Hypothalamus (tissue), 51 donors: Measurements from ENCODE around the gene COTL1.
"Not testable (repeated sequence)": the region's sequence is repeated elsewhere in the genome, so short reads cannot be mapped to it uniquely, and the experiment has no call there.

Experiments
- DNase-seq, 51 donors: peaks; one replicate each; lab custom pipeline; 2025; lab: John Stamatoyannopoulos, UW

The COTL1 gene

GRCh38 chr16:84647828-84648594 is 30.1 kb upstream of the COTL1 start, which contains the start of gene KLHL36:
KLHL36 (plus strand) TSS chr16:84648511; CDS start chr16:84650868, 2,357 bp downstream.
- DNase-seq, result peak in 41 of 51 donors; percentile 5 to 77 (median 35)

GRCh38 chr16:84643674-84644073 is 25.8 kb upstream of the COTL1 start:
- no peak for DNase-seq

GRCh38 chr16:84643180-84643583 is 25.3 kb upstream of the COTL1 start:
- peak in 3 of 51 donors; percentile 11 to 18 (median 11) for DNase-seq

DNA sequence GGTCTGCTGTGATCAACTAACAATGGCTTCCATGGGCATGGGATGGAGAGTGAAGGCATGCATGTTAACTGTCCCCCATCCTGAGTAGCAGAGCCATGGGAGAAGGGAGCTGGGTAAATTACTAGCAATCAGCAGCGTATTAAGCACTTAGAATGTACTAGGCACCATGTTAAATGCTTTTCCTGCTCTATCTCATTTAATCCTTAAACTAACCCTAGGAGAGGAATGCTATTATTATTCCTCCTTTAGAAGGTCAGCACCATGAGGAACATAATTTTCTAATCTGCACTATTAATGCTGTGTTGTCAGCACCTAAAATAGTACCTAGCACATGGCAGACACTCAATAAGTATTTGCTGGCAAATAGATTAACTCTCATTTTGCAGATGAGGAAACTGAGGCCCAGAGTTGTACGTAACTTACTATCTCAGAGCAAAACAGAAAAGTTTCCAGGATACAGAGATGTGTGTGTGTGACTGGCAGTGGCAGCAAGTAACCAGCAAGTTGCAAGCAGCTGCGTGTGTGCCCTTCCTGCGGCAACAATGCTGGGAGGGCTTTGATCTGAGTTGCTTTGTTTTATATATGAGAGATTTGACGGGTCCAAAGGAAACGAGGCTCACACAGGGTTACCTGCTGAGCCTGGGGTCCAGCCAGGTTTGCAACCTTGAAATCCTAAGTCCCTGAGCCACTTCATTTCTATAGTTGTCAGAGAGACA is 23.9 kb upstream of the COTL1 start:
- DNase-seq, result no peak

DNA sequence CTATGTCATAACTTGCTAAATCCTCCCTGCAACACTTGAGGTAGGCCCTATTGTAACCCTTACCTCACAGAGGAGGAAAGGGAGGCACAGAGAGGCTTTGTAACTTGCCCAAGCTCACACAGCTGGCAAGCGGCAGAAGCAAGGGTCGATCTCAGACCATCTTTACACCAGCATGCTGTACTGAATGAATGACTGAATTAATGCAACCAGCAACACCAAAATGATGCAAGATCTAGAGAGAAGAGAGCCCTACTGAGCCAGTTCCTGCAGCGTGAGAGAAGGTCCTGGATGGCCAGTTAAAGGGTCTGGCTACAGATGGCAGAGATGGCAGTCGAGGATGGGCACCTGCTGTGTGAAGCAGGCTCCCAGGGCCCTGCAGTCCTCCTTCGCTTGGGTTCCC is 22.3 kb upstream of the COTL1 start:
- DNase-seq, result no peak

DNA sequence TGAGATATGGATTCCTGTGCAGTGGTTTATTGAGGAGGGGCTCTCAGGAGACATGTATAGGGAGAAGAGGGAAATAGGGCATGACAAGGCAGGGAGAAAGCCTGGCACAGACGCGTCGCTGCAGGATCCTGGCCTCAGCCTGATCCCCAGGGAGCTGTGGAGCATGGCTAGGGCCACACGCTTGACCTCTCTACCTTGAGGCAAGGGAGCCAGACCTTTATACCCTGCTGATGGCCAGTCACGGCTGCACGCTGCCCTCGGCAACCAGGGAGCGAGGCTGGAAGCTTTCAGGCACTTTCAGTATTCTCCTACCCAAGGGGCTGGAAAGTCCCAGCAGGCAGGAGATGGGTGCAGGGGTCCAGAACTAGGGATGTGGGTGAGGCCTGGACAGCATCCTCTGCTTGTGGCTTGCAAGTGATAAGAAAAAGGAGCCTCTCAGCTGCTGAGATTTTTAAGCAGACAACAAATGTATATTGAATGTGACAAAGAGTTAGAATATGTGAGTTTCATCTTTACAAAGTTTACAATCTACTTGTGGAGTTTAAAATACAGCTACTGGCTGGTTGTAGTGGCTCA is 20.4 kb upstream of the COTL1 start:
- no peak for DNase-seq

- DNase-seq, result no peak
These were observed 19.8 kb upstream of the COTL1 start for GRCh38 chr16:84637709-84638108.

DNA sequence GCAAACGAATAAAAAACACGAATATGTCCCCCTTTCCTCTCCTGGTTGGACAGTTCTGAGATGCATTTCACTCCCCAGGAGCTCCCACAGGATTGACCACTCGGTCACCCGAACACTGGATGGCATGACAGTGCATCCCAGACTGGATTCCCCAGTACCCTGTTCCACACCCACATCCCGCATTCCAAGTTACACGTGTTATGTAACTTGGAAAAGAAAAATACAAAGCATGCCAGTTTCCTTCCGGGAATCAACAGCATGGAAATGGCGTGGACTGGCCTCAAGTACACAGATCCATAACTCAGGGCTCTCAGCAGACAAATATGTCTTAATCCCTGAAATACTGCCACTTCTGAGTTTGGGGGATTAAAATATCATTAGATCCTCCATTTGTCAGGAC is 17.8 kb upstream of the COTL1 start:
- no peak for DNase-seq

DNA sequence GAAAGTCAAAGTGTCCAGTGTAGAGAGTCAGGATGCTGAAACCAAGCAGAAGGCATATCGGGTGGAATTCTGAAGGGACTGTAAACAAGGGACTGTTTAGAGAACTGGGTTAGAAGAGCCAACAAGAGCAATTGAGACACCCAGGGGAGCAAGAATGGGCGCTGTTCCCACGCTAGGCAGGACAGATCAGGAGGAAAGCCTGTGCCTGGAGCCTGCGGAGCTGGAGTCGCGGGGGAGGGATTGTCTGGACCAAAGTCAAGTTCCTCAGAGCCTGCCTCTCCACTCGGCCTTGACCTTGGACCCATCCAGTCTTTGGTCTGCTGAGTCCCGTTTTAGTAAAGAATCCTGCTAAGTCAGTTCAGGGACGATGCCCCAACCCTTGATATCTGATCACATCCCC is 15.7 kb upstream of the COTL1 start:
- peak in 5 of 51 donors; percentile 10 to 50 (median 22) for DNase-seq

GRCh38 chr16:84632862-84633261 is 15.0 kb upstream of the COTL1 start:
- DNase-seq, result not testable (repeated sequence)

GRCh38 chr16:84631886-84632285 is 14.0 kb upstream of the COTL1 start:
- DNase-seq, result no peak

- DNase-seq, result no peak
These were observed 13.2 kb upstream of the COTL1 start for GRCh38 chr16:84631153-84631466.

DNA sequence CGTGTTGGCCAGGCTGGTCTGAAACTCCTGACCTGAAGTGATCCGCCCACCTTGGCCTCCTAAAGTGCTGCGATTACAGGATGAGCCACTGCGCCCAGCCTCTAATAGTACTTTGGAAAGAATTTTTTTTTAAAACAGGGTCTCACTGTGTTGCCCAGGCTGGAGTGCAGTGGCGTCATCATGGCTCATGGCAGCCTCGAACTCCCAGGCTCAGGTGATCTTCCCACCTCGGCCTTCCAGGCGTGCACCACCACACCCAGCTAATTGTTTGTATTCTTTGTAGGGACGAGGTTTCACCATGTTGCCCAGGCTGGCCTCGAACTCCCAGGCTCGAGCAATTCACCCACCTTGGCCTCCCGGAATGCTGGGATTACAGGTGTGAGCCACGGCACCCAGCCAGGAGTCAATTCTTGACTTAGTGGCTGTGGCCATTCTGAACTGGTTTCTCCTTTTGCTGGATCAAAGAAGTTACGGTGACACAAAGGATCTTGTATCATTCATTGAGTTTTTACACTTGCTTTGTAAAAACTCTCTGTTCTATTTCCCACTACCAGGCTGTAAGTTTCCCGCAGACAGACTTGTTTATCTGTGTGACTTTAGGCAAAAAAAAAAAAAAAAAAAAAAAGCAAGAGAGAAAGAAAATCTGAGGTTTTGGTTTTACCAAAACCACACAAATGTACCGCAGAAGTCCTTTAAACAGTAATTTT is 12.7 kb upstream of the COTL1 start:
- DNase-seq, result no peak

- no peak for DNase-seq
These were observed 12.1 kb upstream of the COTL1 start for GRCh38 chr16:84630009-84630408.

- DNase-seq, result no peak
These were observed 11.7 kb upstream of the COTL1 start for GRCh38 chr16:84629580-84629979.

GRCh38 chr16:84628226-84628731 is 10.4 kb upstream of the COTL1 start:
- no peak for DNase-seq

GRCh38 chr16:84625556-84625955 is 7.7 kb upstream of the COTL1 start:
- DNase-seq, result no peak

DNA sequence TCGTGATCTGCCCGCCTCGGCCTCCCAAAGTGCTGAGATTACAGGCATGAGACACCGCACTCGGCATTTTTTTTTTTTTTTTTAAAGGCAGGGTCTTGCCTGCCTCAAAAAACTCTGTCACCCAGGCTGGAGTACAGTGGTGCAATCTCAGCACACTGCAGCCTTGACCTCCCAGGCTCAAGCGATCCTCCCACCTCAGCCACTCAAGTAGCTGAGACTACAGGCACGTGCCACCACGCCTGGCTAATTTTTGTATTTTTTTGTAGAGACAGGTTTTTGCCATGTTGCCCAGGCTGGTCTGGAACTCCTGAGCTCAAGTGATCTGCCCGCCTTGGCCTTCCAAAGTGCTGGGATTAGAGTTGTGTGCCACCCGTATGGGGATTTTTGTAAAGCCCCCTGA is 3.0 kb upstream of the COTL1 start:
- not testable (repeated sequence) for DNase-seq

- peak in 6 of 51 donors; percentile 26 to 64 (median 48) for DNase-seq
These were observed 943 bp upstream of the COTL1 start for GRCh38 chr16:84618581-84619460.
